ENCODE measurements around the gene HAUS6.
"Not testable (repeated sequence)": the region's sequence is repeated elsewhere in the genome, so short reads cannot be mapped to it uniquely, and the experiment has no call there.

HAUS6 gene

GRCh38 chr9:19102631-19103345 is at the start of gene HAUS6:
HAUS6 (minus strand) TSS chr9:19102904; CDS start chr9:19102651, 253 bp downstream.
- DNase-seq, result peak; percentile 81

GRCh38 chr9:19152160-19152498 is 49.4 kb upstream of the HAUS6 start:
- not testable (repeated sequence) for DNase-seq

- DNase-seq, result no peak
Measured at GRCh38 chr9:19151425-19152159, 48.9 kb upstream of the HAUS6 start.

- no peak for DNase-seq
Measured at GRCh38 chr9:19149230-19149629, 46.5 kb upstream of the HAUS6 start.

- DNase-seq, result no peak
Measured at GRCh38 chr9:19148187-19148586, 45.5 kb upstream of the HAUS6 start.

- no peak for DNase-seq
Measured at GRCh38 chr9:19146441-19147024, 43.8 kb upstream of the HAUS6 start.

GRCh38 chr9:19145881-19146280 is 43.2 kb upstream of the HAUS6 start:
- no peak for DNase-seq

- DNase-seq, result no peak
Measured at GRCh38 chr9:19140259-19140658, 37.6 kb upstream of the HAUS6 start.

GRCh38 chr9:19138084-19138483 is 35.4 kb upstream of the HAUS6 start:
- DNase-seq, result no peak

GRCh38 chr9:19137282-19137681 is 34.6 kb upstream of the HAUS6 start:
- no peak for DNase-seq

GRCh38 chr9:19136129-19136528 is 33.4 kb upstream of the HAUS6 start:
- no peak for DNase-seq

- no peak for DNase-seq
Measured at GRCh38 chr9:19133549-19134345, 31.0 kb upstream of the HAUS6 start.

- DNase-seq, result no peak
Measured at GRCh38 chr9:19130436-19130835, 27.7 kb upstream of the HAUS6 start.

GRCh38 chr9:19127871-19128500 is 25.3 kb upstream of the HAUS6 start:
- DNase-seq, result no peak

GRCh38 chr9:19124430-19124793 is 21.7 kb upstream of the HAUS6 start:
- no peak for DNase-seq

- DNase-seq, result no peak
Measured at GRCh38 chr9:19122490-19123042, 19.9 kb upstream of the HAUS6 start.

GRCh38 chr9:19120877-19121276 is 18.2 kb upstream of the HAUS6 start:
- DNase-seq, result no peak

GRCh38 chr9:19119801-19120440 is 17.2 kb upstream of the HAUS6 start:
- DNase-seq, result no peak

GRCh38 chr9:19119246-19119645 is 16.5 kb upstream of the HAUS6 start:
- no peak for DNase-seq

GRCh38 chr9:19117039-19117716 is 14.5 kb upstream of the HAUS6 start:
- no peak for DNase-seq

GRCh38 chr9:19116107-19116790 is 13.5 kb upstream of the HAUS6 start:
- no peak for DNase-seq

Measured in NCI-H524 treated with DMSO at 0.1 percent for 48 hours (cell line).